ENCODE results near the gene BAIAP2. TPM values are rescaled to one million over a fixed set of nuclear protein-coding genes. Genes with fewer than 3 reads are reported as not detected.

BAIAP2 gene
- total RNA-seq, 1 experiment from 2014 or later: 57.7 TPM

DNA sequence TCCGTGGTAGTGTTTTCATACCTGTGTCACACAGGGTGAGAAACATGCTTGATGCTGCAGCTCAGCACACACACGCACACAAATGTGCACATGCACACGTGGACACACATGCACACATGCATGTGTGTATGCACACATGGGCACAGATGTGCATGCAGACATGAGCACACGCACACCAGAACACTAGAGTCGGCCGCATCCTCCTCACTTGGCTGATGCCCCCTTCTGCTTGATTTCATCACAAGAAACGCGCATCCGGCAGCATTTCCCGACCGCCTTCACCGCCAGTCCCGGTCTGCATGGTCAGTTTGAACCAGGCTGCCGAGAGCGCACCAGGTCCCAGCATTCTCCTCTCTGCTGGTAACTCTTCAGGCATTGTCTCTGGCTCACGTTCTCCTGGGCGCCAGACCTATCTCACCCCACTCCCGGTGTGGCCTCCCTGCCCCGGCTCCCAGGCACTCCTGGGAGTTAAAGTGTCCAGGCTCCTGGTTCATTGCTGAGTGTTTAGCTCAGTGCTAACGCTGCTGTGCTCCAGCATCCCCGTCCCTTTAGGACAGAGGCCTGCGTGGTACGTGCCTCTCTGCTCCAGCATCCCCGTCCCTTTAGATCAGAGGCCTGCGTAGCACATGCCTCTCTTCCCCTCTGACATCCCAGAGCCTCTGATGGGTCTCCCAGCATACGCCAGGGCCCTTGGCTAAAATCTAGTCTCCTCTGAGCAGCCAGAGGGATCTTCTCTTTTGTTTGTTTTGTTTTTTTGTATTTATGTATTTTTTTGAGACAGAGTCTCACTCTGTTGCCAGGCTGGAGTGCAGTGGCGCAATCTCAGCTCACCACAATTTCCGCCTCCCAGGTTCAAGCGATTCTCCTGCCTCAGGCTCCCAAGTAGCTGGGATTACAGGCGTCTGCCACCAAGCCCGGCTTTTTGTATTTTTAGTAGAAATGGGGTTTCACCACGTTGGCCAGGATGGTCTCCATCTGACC, 16.0 kb downstream of the BAIAP2 start:
- no peak overlapping the region for H3K27ac Mint-ChIP-seq (ENCODE audit: unreplicated experiment)
- H3K4me3 ChIP-seq (ENCODE audit: low read depth, low read length): no peak overlapping the region

DNA sequence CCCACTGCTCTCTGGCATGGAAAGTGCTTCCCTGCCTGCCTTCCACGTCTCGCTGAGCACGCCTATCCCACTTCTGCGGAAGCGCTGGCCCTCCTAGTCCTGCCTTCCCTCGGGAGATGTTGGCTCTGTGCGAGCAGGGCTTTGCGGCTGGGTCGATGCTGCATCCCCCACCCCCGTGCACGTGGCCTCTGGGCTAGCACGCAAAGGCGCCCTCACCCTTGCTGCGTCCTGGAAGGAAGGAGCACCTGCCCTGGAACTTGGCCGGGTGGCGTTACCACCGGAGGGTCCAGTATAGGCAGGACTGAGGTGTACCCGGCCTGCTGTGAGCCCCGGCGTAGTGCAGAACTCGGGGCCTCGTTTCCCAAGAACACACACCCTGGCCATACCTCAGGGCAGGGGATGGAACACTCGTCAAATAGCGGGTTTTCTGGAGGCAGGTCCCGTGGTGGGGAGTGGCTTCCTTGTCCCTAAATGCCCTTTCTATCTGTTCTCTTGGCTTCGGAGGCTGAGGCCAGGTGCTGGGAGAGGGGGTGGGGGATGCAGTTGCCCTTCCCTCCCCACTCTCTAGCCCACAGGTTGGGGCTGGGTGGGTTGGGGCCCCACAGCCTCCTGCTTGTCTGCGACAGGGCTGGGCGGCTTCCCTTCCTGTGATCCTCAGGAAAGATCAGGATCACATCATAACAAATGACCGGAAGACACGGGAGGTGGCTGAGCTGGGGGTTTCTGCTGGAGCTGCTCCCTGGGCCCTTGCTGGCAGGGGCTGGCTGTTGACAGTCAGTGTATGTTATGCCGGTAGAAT, 17.4 kb downstream of the BAIAP2 start:
- Mint-ChIP-seq H3K27ac (ENCODE audit: unreplicated experiment) (no peak overlapping the region), H3K4me1 (ENCODE audit: low read depth, unreplicated experiment) (no peaks in the 10 kb centered on the region), H3K27me3 (ENCODE audit: insufficient read depth, unreplicated experiment) (no peaks in the 10 kb centered on the region), H3K4me3 (ENCODE audit: unreplicated experiment) (no peak overlapping the region), H3K9me3 (ENCODE audit: unreplicated experiment) (no peaks in the 10 kb centered on the region), H3K36me3 (ENCODE audit: insufficient read depth, unreplicated experiment) (peaks cover 19% of the 10 kb centered on the region)
- H3K4me1 ChIP-seq: no peaks in the 10 kb centered on the region
- TF ChIP-seq, protein P1, sequence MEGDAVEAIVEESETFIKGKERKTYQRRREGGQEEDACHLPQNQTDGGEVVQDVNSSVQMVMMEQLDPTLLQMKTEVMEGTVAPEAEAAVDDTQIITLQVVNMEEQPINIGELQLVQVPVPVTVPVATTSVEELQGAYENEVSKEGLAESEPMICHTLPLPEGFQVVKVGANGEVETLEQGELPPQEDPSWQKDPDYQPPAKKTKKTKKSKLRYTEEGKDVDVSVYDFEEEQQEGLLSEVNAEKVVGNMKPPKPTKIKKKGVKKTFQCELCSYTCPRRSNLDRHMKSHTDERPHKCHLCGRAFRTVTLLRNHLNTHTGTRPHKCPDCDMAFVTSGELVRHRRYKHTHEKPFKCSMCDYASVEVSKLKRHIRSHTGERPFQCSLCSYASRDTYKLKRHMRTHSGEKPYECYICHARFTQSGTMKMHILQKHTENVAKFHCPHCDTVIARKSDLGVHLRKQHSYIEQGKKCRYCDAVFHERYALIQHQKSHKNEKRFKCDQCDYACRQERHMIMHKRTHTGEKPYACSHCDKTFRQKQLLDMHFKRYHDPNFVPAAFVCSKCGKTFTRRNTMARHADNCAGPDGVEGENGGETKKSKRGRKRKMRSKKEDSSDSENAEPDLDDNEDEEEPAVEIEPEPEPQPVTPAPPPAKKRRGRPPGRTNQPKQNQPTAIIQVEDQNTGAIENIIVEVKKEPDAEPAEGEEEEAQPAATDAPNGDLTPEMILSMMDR (IDR thresholded peaks at IDR 0.05; ENCODE audit: insufficient read depth in 1 of 2, low read depth in 1 of 2, low read length in 1 of 2, severe bottlenecking in 1 of 2, unreplicated experiment in 1 of 2): no peak
- no peak for DNase-seq
- H3K27me3 ChIP-seq (replicated peaks; ENCODE audit: control insufficient read depth, insufficient read depth, low read length): no peaks in the 10 kb centered on the region
- H3K36me3 ChIP-seq (ENCODE audit: control insufficient read depth, insufficient read depth, low read length): no peaks in the 10 kb centered on the region
- intact Hi-C loops (cut with micrococcal nuclease; ENCODE audit: unreplicated experiment): no loop called here
- ChIA-PET POLR2A (no interaction called here), CTCF (interaction anchor here (0.6 kb wide), 1 partner anchor 61 kb away, joined by 3 read pairs; no protein-coding TSS in a partner anchor)
- no TSS peak for BruUV-seq (replicated peaks)
- no peak overlapping the region for H3K4me3 ChIP-seq (ENCODE audit: low read depth, low read length)
- no peaks in the 10 kb centered on the region for H3K9me3 ChIP-seq

More for the DNA sequence above, 16.0 kb downstream of the BAIAP2 start:
- Mint-ChIP-seq H3K4me1 (ENCODE audit: low read depth, unreplicated experiment) (peaks cover 8% of the 10 kb centered on the region), H3K4me3 (ENCODE audit: unreplicated experiment) (no peak overlapping the region), H3K27me3 (ENCODE audit: insufficient read depth, unreplicated experiment) (no peaks in the 10 kb centered on the region), H3K9me3 (ENCODE audit: unreplicated experiment) (no peaks in the 10 kb centered on the region), H3K36me3 (ENCODE audit: insufficient read depth, unreplicated experiment) (peaks cover 22% of the 10 kb centered on the region)
- intact Hi-C loops (cut with micrococcal nuclease; ENCODE audit: unreplicated experiment): no loop called here
- BruUV-seq (replicated peaks): no TSS peak
- H3K4me1 ChIP-seq: peaks cover 14% of the 10 kb centered on the region
- H3K9me3 ChIP-seq: no peaks in the 10 kb centered on the region
- POLR2A ChIA-PET: no interaction called here
- no peak for DNase-seq
- TF ChIP-seq, protein P1 (IDR thresholded peaks at IDR 0.05; ENCODE audit: insufficient read depth in 1 of 2, low read depth in 1 of 2, low read length in 1 of 2, severe bottlenecking in 1 of 2, unreplicated experiment in 1 of 2): no peak
- CTCF ChIA-PET: no interaction called here
- no peaks in the 10 kb centered on the region for H3K36me3 ChIP-seq (ENCODE audit: control insufficient read depth, insufficient read depth, low read length)
- no peaks in the 10 kb centered on the region for H3K27me3 ChIP-seq (replicated peaks; ENCODE audit: control insufficient read depth, insufficient read depth, low read length)

Measured in Caco-2 (cell line).